Mesothelial cell of epicardium (in vitro differentiated cells): Measurements from ENCODE around the gene FBXL12. TPM values are rescaled to one million over a fixed set of nuclear protein-coding genes. Genes with fewer than 3 reads are reported as not detected.
"Not testable (repeated sequence)": the region's sequence is repeated elsewhere in the genome, so short reads cannot be mapped to it uniquely, and the experiment has no call there.

Experiments
- DNase-seq, 2 experiments: peaks; one replicate each; pipeline ENCODE4 v3.0.0; 2021; ENCODE audit warnings: low spot score in 2 of 2; ENCODE audit not compliant: unreplicated experiment in 2 of 2
- H3K27ac Mint-ChIP-seq: 2 replicates; pipeline ENCODE4 v1.8.0; 2021; ENCODE audit warnings: mixed read lengths
- H3K27me3 Mint-ChIP-seq: 2 replicates; pipeline ENCODE4 v1.8.0; 2021; ENCODE audit warnings: low read depth, mixed read lengths
- H3K36me3 Mint-ChIP-seq: 2 replicates; pipeline ENCODE4 v1.8.0; 2021; ENCODE audit warnings: mixed read lengths
- H3K4me1 Mint-ChIP-seq: 2 replicates; pipeline ENCODE4 v1.8.0; 2021; ENCODE audit warnings: mixed read lengths
- H3K4me3 Mint-ChIP-seq: 2 replicates; pipeline ENCODE4 v1.8.0; 2021; ENCODE audit warnings: mild to moderate bottlenecking, moderate library complexity, mixed read lengths
- H3K9me3 Mint-ChIP-seq: 2 replicates; pipeline ENCODE4 v1.8.0; 2021; ENCODE audit warnings: mixed read lengths
- CTCF ChIP-seq: fragments of 200-600 bp; sonication (generic); IDR thresholded peaks from one replicate; pipeline ENCODE4 v1.5.0; 2021; ENCODE audit warnings: antibody characterized with exemption; ENCODE audit not compliant: unreplicated experiment
- total RNA-seq: library from RNA; stranded (reverse); gene quantifications from 3 replicates; pipeline ENCODE4 v1.2.1, GENCODE V29; 2021

Gene FBXL12
- total RNA-seq, 1 donor from 2014 or later: 43.8 TPM

DNA sequence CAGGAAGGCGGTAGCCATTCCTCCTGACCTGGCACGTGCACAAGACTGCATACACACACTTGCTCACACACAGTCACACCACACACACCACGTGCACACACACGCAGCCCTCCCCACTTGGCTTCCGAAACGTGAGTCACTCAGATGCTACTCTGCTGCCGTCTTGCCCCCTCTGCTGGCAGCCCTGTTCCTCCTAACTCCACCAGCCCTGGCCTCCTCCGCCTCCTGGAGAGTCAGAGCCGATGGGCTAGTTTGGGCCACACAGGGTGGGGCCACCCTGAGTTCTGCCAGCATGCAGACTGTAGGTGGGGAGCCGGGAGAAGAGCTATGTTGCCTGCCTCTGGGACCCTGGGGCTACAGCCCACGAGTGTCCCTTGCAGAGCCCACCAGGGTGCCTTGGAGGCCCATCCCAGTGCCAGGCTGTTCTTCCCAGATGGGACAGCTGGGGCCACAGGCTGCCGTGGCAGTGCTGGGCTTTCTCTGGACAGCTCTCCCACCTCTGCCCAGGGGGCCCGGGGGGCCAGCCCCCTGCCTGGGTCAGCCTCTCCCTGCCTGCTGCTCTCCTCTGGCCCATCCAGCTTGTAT is 28.3 kb upstream of the FBXL12 start:
- Mint-ChIP-seq H3K27me3 (no peaks in the 10 kb centered on the region), H3K36me3 (peaks cover 22% of the 10 kb centered on the region), H3K9me3 (no peaks in the 10 kb centered on the region), H3K4me1 (peaks cover 5% of the 10 kb centered on the region), H3K27ac (no peak overlapping the region), H3K4me3 (no peak overlapping the region)
- TF ChIP-seq CTCF: no peak
- no peak for DNase-seq

- DNase-seq, H3K4me1 Mint-ChIP-seq, H3K4me3 Mint-ChIP-seq, H3K27ac Mint-ChIP-seq, H3K27me3 Mint-ChIP-seq, H3K9me3 Mint-ChIP-seq: not testable (repeated sequence)
- H3K36me3 Mint-ChIP-seq: peaks cover 35% of the 10 kb centered on the region
Measured at GRCh38 chr19:9843626-9844273, 24.9 kb upstream of the FBXL12 start.

DNA sequence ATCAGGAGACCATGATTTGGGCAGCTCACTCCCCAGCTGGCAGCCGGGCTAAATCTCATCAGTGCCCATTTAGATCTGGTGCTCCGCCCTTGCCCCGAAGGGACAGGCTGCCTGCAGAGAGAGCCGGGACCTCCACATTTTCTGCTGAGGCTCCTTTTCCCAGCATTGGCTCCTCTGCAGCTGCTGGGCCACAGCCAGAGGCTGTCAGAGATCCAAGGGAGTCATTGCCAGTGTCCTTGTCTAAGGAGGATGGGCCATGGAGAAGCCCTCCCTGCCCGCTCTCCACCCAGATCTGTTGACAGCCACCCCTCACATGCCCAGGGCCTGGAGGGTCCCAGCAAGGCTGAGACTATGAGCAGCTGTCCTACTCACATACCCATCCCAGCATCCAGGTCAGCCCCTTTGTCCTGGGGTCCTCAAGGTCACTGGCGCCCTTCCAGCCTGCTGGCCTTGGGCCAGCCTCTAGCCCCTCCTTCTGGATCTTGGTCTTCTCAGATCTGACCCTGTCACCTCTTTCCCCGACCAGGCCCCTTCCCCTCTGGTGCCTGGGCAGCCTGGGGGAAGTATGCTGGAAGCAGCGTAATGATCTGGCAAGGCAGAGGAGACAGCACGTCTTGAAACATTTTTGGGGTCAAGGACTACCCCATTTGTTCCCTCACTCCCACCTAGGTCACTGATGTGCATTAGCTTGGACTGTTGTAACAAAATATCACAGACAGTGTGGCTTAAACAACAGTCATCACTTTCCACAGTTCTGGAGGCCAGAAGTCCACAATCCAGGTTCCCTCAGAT is 24.2 kb upstream of the FBXL12 start:
- DNase-seq: no peak
- Mint-ChIP-seq H3K36me3 (peaks cover 38% of the 10 kb centered on the region), H3K27me3 (no peaks in the 10 kb centered on the region), H3K4me1 (peaks cover 5% of the 10 kb centered on the region), H3K4me3 (no peak overlapping the region), H3K27ac (no peak overlapping the region), H3K9me3 (no peaks in the 10 kb centered on the region)
- no peak for TF ChIP-seq CTCF

DNA sequence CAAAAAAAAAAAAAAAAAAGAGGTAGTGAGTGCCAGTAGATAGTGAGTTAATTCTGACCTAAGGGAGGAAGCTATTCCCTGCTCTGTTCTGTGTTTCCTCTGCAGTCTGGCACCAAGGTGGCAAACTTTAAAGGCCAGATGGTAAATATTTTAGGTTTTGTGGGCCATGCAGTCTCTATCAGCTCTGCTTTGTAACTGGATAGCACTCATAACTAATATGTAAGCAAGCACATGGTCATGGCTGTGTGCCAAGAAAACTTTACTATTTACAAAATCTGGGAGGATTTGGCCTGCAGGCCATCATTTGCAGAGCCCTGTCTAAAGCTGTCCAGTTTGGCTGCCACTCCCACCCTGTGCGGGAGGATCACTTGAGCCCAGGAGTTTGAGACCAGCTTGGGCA is 20.5 kb upstream of the FBXL12 start:
- DNase-seq: no peak
- H3K27ac Mint-ChIP-seq: peak overlapping the region; percentile 22
- H3K4me3 Mint-ChIP-seq: no peak overlapping the region
- TF ChIP-seq CTCF: no peak
- peaks cover 16% of the 10 kb centered on the region for H3K4me1 Mint-ChIP-seq
- H3K27me3 Mint-ChIP-seq: no peaks in the 10 kb centered on the region
- H3K36me3 Mint-ChIP-seq: peaks cover 34% of the 10 kb centered on the region
- no peaks in the 10 kb centered on the region for H3K9me3 Mint-ChIP-seq

GRCh38 chr19:9838324-9838723 is 19.4 kb upstream of the FBXL12 start:
- Mint-ChIP-seq H3K4me1 (peaks cover 16% of the 10 kb centered on the region), H3K9me3 (no peaks in the 10 kb centered on the region), H3K27me3 (no peaks in the 10 kb centered on the region), H3K27ac (no peak overlapping the region), H3K36me3 (peaks cover 29% of the 10 kb centered on the region), H3K4me3 (no peak overlapping the region)
- DNase-seq: no peak
- TF ChIP-seq CTCF: no peak

GRCh38 chr19:9836021-9836420 is 17.1 kb upstream of the FBXL12 start:
- peaks cover 9% of the 10 kb centered on the region for H3K36me3 Mint-ChIP-seq
- H3K9me3 Mint-ChIP-seq: no peaks in the 10 kb centered on the region
- peaks cover 16% of the 10 kb centered on the region for H3K4me1 Mint-ChIP-seq
- peak overlapping the region; percentile 82 for H3K27ac Mint-ChIP-seq
- no peaks in the 10 kb centered on the region for H3K27me3 Mint-ChIP-seq
- no peak for DNase-seq
- no peak for TF ChIP-seq CTCF
- peak overlapping the region; percentile 81 for H3K4me3 Mint-ChIP-seq
